Loucy (cell line): ENCODE measurements around the gene UGT1A1.

Experiments used
- H2AFZ ChIP-seq: fragments of 200-600 bp; sonication (generic); 2 replicates; pipeline ENCODE4 v1.6.0; 2016; ENCODE audit warnings: antibody characterized with exemption, mild to moderate bottlenecking, low read length, moderate library complexity
- H3F3A ChIP-seq: fragments of 200-600 bp; 2 replicates; pipeline ENCODE4 v1.6.0; 2016; ENCODE audit warnings: antibody characterized with exemption, low read depth, mild to moderate bottlenecking
- H3K27me3 ChIP-seq: fragments of 200-600 bp; sonication (generic); 2 replicates; pipeline ENCODE4 v1.6.1; 2014; ENCODE audit warnings: low read length, mild to moderate bottlenecking; ENCODE audit not compliant: insufficient read depth, poor library complexity, severe bottlenecking
- H3K36me3 ChIP-seq: fragments of 200-600 bp; sonication (generic); 2 replicates; pipeline ENCODE4 v1.6.1; 2016; ENCODE audit warnings: low read length; ENCODE audit not compliant: insufficient read depth
- H3K4me1 ChIP-seq: fragments of 200-600 bp; sonication (generic); 2 replicates; pipeline ENCODE4 v1.5.1; 2014; ENCODE audit warnings: low read length, mild to moderate bottlenecking; ENCODE audit not compliant: insufficient read depth, poor library complexity, severe bottlenecking
- H3K4me2 ChIP-seq: fragments of 200-600 bp; sonication (generic); 2 replicates; pipeline ENCODE4 v1.6.0; 2014; ENCODE audit warnings: antibody characterized with exemption, low read length, low read depth, mild to moderate bottlenecking; ENCODE audit not compliant: poor library complexity, severe bottlenecking
- H3K4me3 ChIP-seq: fragments of 200-600 bp; sonication (generic); 2 replicates; pipeline ENCODE4 v1.5.1; 2014; ENCODE audit warnings: low read length, mild to moderate bottlenecking, mixed read lengths; ENCODE audit not compliant: poor library complexity, severe bottlenecking
- H3K79me2 ChIP-seq: fragments of 200-600 bp; sonication (generic); 2 replicates; pipeline ENCODE4 v1.6.1; 2014; ENCODE audit warnings: low read length; ENCODE audit not compliant: insufficient read depth
- H3K9ac ChIP-seq: fragments of 200-600 bp; sonication (generic); 2 replicates; pipeline ENCODE4 v1.6.0; 2014; ENCODE audit warnings: mild to moderate bottlenecking, low read depth, low read length, moderate library complexity; ENCODE audit not compliant: poor library complexity, severe bottlenecking
- H3K9me2 ChIP-seq: fragments of 200-600 bp; sonication (generic); replicated peaks from 2 replicates; pipeline ENCODE4 v1.6.1; 2016; ENCODE audit warnings: low read depth, low read length, mixed read lengths
- H3K9me3 ChIP-seq: fragments of 200-600 bp; sonication (generic); 2 replicates; pipeline ENCODE4 v1.6.1; 2014; ENCODE audit warnings: mild to moderate bottlenecking, antibody characterized with exemption, low read length, low read depth; ENCODE audit not compliant: insufficient read depth
- H4K20me1 ChIP-seq: fragments of 200-600 bp; sonication (generic); 2 replicates; pipeline ENCODE4 v1.6.0; 2014; ENCODE audit warnings: antibody characterized with exemption, low read length, mild to moderate bottlenecking; ENCODE audit not compliant: insufficient read depth, poor library complexity, severe bottlenecking
- EZH2phosphoT487 ChIP-seq: fragments of 200-600 bp; IDR thresholded peaks from 2 replicates; pipeline ENCODE4 v1.6.1; 2018; ENCODE audit warnings: antibody characterized with exemption, mild to moderate bottlenecking, moderate library complexity, borderline replicate concordance
- TF ChIP-seq, protein P1 (sequence below): fragments of 200-600 bp; sonication (generic); conservative IDR thresholded peaks from 2 replicates; pipeline ENCODE4 v1.5.1; 2014; ENCODE audit warnings: mild to moderate bottlenecking, antibody characterized with exemption, low read length

The UGT1A1 gene

DNA sequence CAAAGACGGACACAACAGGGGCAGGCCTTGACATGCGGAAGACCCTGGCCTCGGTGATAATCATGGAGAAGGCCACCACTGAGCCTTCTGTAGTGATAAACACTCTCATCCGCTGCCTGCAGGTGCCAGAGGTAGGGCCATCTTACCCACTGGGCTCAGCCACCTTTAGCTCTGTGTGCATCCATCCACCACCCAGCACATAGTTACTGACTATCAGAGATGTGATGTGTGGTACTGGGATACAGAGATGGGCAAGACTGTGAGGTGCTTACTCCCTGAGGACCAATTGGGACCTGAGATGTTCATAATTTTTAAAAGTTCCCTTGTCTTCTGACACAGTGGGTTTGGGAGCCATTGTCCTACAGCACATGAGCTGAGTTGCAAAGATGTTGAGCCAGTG lies 19.7 kb downstream of the UGT1A1 start:
- Histone ChIP-seq H3K4me2 (no peak overlapping the region), H2AFZ (no peak overlapping the region), H3F3A (no peaks in the 10 kb centered on the region), H4K20me1 (no peaks in the 10 kb centered on the region), H3K4me3 (no peak overlapping the region), H3K9me2 (no peaks in the 10 kb centered on the region), H3K79me2 (no peaks in the 10 kb centered on the region), H3K4me1 (no peaks in the 10 kb centered on the region), H3K36me3 (no peaks in the 10 kb centered on the region), H3K27me3 (no peaks in the 10 kb centered on the region), H3K9me3 (no peaks in the 10 kb centered on the region), H3K9ac (no peak overlapping the region)
- no peak for TF ChIP-seq EZH2phosphoT487

DNA sequence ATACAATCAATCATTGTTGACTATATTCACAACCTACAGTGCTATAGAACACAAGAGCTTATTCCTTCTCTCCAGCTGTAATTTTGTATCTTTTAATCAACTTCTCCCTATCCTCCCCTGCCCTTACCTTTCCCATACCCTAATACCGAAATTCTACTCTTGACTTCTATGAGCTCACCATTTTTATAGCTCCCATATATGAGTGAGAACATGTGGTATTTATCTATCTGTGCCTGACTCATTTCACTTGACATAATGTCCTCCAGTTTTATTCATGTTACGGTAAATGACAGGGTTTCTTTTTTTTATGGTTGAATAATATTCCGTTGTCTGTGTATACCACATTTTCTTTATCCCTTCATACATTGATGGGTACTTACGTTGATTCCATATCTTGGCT lies 20.7 kb downstream of the UGT1A1 start:
- Histone ChIP-seq H3K4me1 (no peaks in the 10 kb centered on the region), H3K27me3 (no peaks in the 10 kb centered on the region), H2AFZ (no peak overlapping the region), H3K79me2 (no peaks in the 10 kb centered on the region), H4K20me1 (no peaks in the 10 kb centered on the region), H3K4me3 (no peak overlapping the region), H3K9me2 (no peaks in the 10 kb centered on the region), H3K9me3 (no peaks in the 10 kb centered on the region), H3K4me2 (no peak overlapping the region), H3K36me3 (no peaks in the 10 kb centered on the region), H3K9ac (no peak overlapping the region), H3F3A (no peaks in the 10 kb centered on the region)
- TF ChIP-seq, protein P1, sequence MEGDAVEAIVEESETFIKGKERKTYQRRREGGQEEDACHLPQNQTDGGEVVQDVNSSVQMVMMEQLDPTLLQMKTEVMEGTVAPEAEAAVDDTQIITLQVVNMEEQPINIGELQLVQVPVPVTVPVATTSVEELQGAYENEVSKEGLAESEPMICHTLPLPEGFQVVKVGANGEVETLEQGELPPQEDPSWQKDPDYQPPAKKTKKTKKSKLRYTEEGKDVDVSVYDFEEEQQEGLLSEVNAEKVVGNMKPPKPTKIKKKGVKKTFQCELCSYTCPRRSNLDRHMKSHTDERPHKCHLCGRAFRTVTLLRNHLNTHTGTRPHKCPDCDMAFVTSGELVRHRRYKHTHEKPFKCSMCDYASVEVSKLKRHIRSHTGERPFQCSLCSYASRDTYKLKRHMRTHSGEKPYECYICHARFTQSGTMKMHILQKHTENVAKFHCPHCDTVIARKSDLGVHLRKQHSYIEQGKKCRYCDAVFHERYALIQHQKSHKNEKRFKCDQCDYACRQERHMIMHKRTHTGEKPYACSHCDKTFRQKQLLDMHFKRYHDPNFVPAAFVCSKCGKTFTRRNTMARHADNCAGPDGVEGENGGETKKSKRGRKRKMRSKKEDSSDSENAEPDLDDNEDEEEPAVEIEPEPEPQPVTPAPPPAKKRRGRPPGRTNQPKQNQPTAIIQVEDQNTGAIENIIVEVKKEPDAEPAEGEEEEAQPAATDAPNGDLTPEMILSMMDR: no peak
- no peak for TF ChIP-seq EZH2phosphoT487

DNA sequence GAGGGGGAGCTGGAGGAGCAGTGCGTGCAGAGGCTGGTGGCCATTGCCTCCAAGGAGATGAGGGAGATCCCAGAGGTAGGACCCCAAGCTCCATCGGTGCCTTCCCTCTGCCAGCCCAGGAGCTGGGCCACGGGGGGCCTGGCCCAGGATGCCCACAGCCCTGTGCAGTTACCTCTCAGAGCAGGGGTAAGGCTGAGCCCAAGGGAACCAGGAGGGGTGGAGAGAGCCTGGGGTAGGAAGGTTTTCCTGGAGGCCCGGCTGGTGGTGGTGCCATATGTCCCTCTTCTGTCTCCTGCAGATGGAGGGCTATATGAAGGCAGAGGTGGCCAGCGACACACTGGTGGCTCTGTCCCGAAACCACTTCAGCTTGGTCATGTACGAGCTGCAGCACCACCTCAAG lies 29.5 kb downstream of the UGT1A1 start:
- no peak overlapping the region for H3K4me3 ChIP-seq
- H4K20me1 ChIP-seq: no peaks in the 10 kb centered on the region
- no peaks in the 10 kb centered on the region for H3K79me2 ChIP-seq
- no peaks in the 10 kb centered on the region for H3F3A ChIP-seq
- no peak overlapping the region for H2AFZ ChIP-seq
- H3K9ac ChIP-seq: no peak overlapping the region
- H3K9me2 ChIP-seq: no peaks in the 10 kb centered on the region
- no peaks in the 10 kb centered on the region for H3K27me3 ChIP-seq
- no peaks in the 10 kb centered on the region for H3K36me3 ChIP-seq
- H3K4me1 ChIP-seq: no peaks in the 10 kb centered on the region
- TF ChIP-seq EZH2phosphoT487: no peak
- TF ChIP-seq, protein P1: no peak
- no peaks in the 10 kb centered on the region for H3K9me3 ChIP-seq
- H3K4me2 ChIP-seq: no peak overlapping the region

DNA sequence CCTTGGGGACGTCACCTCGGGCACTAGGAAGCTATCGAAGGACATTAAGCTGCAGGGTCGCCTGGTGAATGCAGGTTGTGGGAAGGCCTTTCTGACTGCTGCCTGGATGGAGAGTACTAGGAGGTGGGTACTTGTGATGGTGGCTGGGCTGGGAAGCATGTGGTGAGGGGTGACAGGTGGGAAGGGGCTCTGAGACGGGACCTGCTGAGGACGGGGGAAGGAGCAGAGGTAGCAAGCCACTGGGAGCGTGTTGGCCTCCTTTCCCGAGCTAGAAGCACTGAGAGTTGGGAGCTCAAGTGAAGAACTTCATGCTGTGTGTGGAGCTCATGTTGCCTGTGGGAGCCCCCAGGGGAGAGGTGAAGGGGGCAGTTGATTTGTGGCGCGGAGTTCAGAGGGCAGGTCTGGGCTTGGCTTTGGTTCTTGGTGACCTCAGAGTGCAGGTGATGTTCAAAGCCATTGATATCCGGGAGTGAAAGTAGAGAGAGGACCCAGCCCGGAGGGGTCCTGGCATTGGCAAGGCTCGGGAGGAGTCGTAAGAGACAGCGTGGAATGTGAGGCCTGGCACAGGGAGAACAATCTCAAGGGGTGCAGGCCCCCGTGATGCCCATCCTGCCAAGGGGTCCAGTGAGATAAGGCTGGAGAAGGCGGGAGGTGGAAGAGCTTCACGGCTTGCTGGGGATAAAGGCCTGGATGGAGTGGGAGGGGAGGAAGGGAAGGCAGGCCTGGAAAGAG lies 31.2 kb downstream of the UGT1A1 start:
- Histone ChIP-seq H3K4me3 (no peak overlapping the region), H3K4me2 (no peak overlapping the region), H3K9ac (no peak overlapping the region), H3F3A (no peaks in the 10 kb centered on the region), H3K27me3 (no peaks in the 10 kb centered on the region), H3K36me3 (no peaks in the 10 kb centered on the region), H4K20me1 (no peaks in the 10 kb centered on the region), H3K9me3 (no peaks in the 10 kb centered on the region), H3K79me2 (no peaks in the 10 kb centered on the region), H3K9me2 (no peaks in the 10 kb centered on the region), H2AFZ (no peak overlapping the region), H3K4me1 (no peaks in the 10 kb centered on the region)
- TF ChIP-seq, protein P1: no peak
- no peak for TF ChIP-seq EZH2phosphoT487
